ENCODE measurements around the gene EXOC6B. TPM values are rescaled to one million over a fixed set of nuclear protein-coding genes. Genes with fewer than 3 reads are reported as not detected.
A peak's percentile ranks its signal among the peaks of the same experiment; 100 is the strongest.

The EXOC6B gene
- total RNA-seq, 1 experiment from 2014 or later = 26.5 TPM

- no peak overlapping the region for H3K4me3 ChIP-seq
- H3K27ac ChIP-seq = no peak overlapping the region
- H3K27me3 ChIP-seq (replicated peaks) = no peaks in the 10 kb centered on the region
- no peak for DNase-seq (ENCODE audit: low read depth in 1 of 2, low spot score in 2 of 2)
- no peaks in the 10 kb centered on the region for H3K9me3 ChIP-seq (replicated peaks)
- H3K36me3 ChIP-seq = no peaks in the 10 kb centered on the region
- peaks cover 26% of the 10 kb centered on the region for H3K4me1 ChIP-seq (replicated peaks)
Measured at GRCh38 chr2:72723769-72724370, 102.0 kb downstream of the EXOC6B start.

GRCh38 chr2:72722492-72723070, 103.3 kb downstream of the EXOC6B start:
- Histone ChIP-seq H3K36me3 (no peaks in the 10 kb centered on the region), H3K27me3 (replicated peaks) (no peaks in the 10 kb centered on the region), H3K4me3 (no peak overlapping the region), H3K4me1 (replicated peaks) (peaks cover 30% of the 10 kb centered on the region), H3K27ac (peak overlapping the region; percentile 43), H3K9me3 (replicated peaks) (no peaks in the 10 kb centered on the region)
- peak; percentile 57 to 68 for DNase-seq (ENCODE audit: low read depth in 1 of 2, low spot score in 2 of 2)

- H3K27ac ChIP-seq = no peak overlapping the region
- no peak overlapping the region for H3K4me3 ChIP-seq
- H3K4me1 ChIP-seq (replicated peaks) = peaks cover 30% of the 10 kb centered on the region
- H3K9me3 ChIP-seq (replicated peaks) = no peaks in the 10 kb centered on the region
- no peaks in the 10 kb centered on the region for H3K27me3 ChIP-seq (replicated peaks)
- peaks cover 5% of the 10 kb centered on the region; the same call in 1 of the 2 replicates for H3K36me3 ChIP-seq
- peak in 1 of 2 experiments; percentile 10 for DNase-seq (ENCODE audit: low read depth in 1 of 2, low spot score in 2 of 2)
Measured at GRCh38 chr2:72719416-72719815, 106.4 kb downstream of the EXOC6B start.

- no peaks in the 10 kb centered on the region for H3K9me3 ChIP-seq (replicated peaks)
- no peak overlapping the region for H3K4me3 ChIP-seq
- peak in 1 of 2 experiments; percentile 28 for DNase-seq (ENCODE audit: low read depth in 1 of 2, low spot score in 2 of 2)
- peaks cover 5% of the 10 kb centered on the region; the same call in 1 of the 2 replicates for H3K36me3 ChIP-seq
- peaks cover 28% of the 10 kb centered on the region for H3K4me1 ChIP-seq (replicated peaks)
- no peaks in the 10 kb centered on the region for H3K27me3 ChIP-seq (replicated peaks)
- H3K27ac ChIP-seq = no peak overlapping the region
Measured at GRCh38 chr2:72718876-72719275, 107.0 kb downstream of the EXOC6B start.

- Histone ChIP-seq H3K9me3 (replicated peaks) (no peaks in the 10 kb centered on the region), H3K4me3 (no peak overlapping the region), H3K36me3 (peaks cover 5% of the 10 kb centered on the region; the same call in 1 of the 2 replicates), H3K4me1 (replicated peaks) (peaks cover 14% of the 10 kb centered on the region), H3K27ac (no peak overlapping the region), H3K27me3 (replicated peaks) (no peaks in the 10 kb centered on the region)
- no peak for DNase-seq (ENCODE audit: low read depth in 1 of 2, low spot score in 2 of 2)
Measured at GRCh38 chr2:72716601-72717000, 109.2 kb downstream of the EXOC6B start.

- no peak overlapping the region for H3K4me3 ChIP-seq
- H3K27ac ChIP-seq = no peak overlapping the region
- H3K27me3 ChIP-seq (replicated peaks) = no peaks in the 10 kb centered on the region
- no peaks in the 10 kb centered on the region for H3K9me3 ChIP-seq (replicated peaks)
- DNase-seq (ENCODE audit: low read depth in 1 of 2, low spot score in 2 of 2) = no peak
- peaks cover 5% of the 10 kb centered on the region for H3K4me1 ChIP-seq (replicated peaks)
- H3K36me3 ChIP-seq = peaks cover 5% of the 10 kb centered on the region; the same call in 1 of the 2 replicates
Measured at GRCh38 chr2:72713857-72714256, 112.0 kb downstream of the EXOC6B start.

GRCh38 chr2:72712977-72713376, 112.9 kb downstream of the EXOC6B start:
- Histone ChIP-seq H3K9me3 (replicated peaks) (no peaks in the 10 kb centered on the region; the same call in 1 of the 2 replicates), H3K27ac (no peak overlapping the region), H3K27me3 (replicated peaks) (no peaks in the 10 kb centered on the region), H3K4me1 (replicated peaks) (no peaks in the 10 kb centered on the region), H3K4me3 (no peak overlapping the region), H3K36me3 (peaks cover 5% of the 10 kb centered on the region; the same call in 1 of the 2 replicates)
- no peak for DNase-seq (ENCODE audit: low read depth in 1 of 2, low spot score in 2 of 2)

GRCh38 chr2:72712304-72712703, 113.5 kb downstream of the EXOC6B start:
- H3K4me3 ChIP-seq = no peak overlapping the region
- H3K36me3 ChIP-seq = peaks cover 5% of the 10 kb centered on the region; the same call in 1 of the 2 replicates

GRCh38 chr2:72710418-72711152, 115.2 kb downstream of the EXOC6B start:
- no peaks in the 10 kb centered on the region for H3K27me3 ChIP-seq (replicated peaks)
- DNase-seq (ENCODE audit: low read depth in 1 of 2, low spot score in 2 of 2) = no peak
- H3K27ac ChIP-seq = no peak overlapping the region
- no peaks in the 10 kb centered on the region for H3K36me3 ChIP-seq
- no peak overlapping the region for H3K4me3 ChIP-seq
- no peaks in the 10 kb centered on the region for H3K4me1 ChIP-seq (replicated peaks)
- H3K9me3 ChIP-seq (replicated peaks) = no peaks in the 10 kb centered on the region; the same call in 1 of the 2 replicates

More at GRCh38 chr2:72712304-72712703, 113.5 kb downstream of the EXOC6B start:
- DNase-seq (ENCODE audit: low read depth in 1 of 2, low spot score in 2 of 2) = no peak
- Histone ChIP-seq H3K27ac (no peak overlapping the region), H3K9me3 (replicated peaks) (no peaks in the 10 kb centered on the region; the same call in 1 of the 2 replicates), H3K4me1 (replicated peaks) (no peaks in the 10 kb centered on the region), H3K27me3 (replicated peaks) (no peaks in the 10 kb centered on the region)

- Histone ChIP-seq H3K36me3 (no peaks in the 10 kb centered on the region), H3K9me3 (replicated peaks) (no peaks in the 10 kb centered on the region; the same call in 1 of the 2 replicates), H3K27me3 (replicated peaks) (no peaks in the 10 kb centered on the region), H3K27ac (no peak overlapping the region), H3K4me3 (no peak overlapping the region), H3K4me1 (replicated peaks) (no peaks in the 10 kb centered on the region)
- DNase-seq (ENCODE audit: low read depth in 1 of 2, low spot score in 2 of 2) = no peak
Measured at GRCh38 chr2:72708236-72708635, 117.6 kb downstream of the EXOC6B start.

- Histone ChIP-seq H3K27me3 (replicated peaks) (no peaks in the 10 kb centered on the region), H3K36me3 (no peaks in the 10 kb centered on the region)
- no peak for DNase-seq (ENCODE audit: low read depth in 1 of 2, low spot score in 2 of 2)
Measured at GRCh38 chr2:72698300-72698699, 127.5 kb downstream of the EXOC6B start.

GRCh38 chr2:72696559-72696958, 129.3 kb downstream of the EXOC6B start:
- Histone ChIP-seq H3K4me1 (replicated peaks) (peaks cover 8% of the 10 kb centered on the region), H3K4me3 (no peak overlapping the region), H3K9me3 (replicated peaks) (no peaks in the 10 kb centered on the region), H3K36me3 (no peaks in the 10 kb centered on the region), H3K27me3 (replicated peaks) (no peaks in the 10 kb centered on the region), H3K27ac (no peak overlapping the region)
- no peak for DNase-seq (ENCODE audit: low read depth in 1 of 2, low spot score in 2 of 2)

More at GRCh38 chr2:72698300-72698699, 127.5 kb downstream of the EXOC6B start:
- Histone ChIP-seq H3K27ac (no peak overlapping the region), H3K9me3 (replicated peaks) (no peaks in the 10 kb centered on the region), H3K4me1 (replicated peaks) (peaks cover 8% of the 10 kb centered on the region), H3K4me3 (no peak overlapping the region)

- no peaks in the 10 kb centered on the region for H3K27me3 ChIP-seq (replicated peaks)
- H3K9me3 ChIP-seq (replicated peaks) = no peaks in the 10 kb centered on the region
- no peak for DNase-seq (ENCODE audit: low read depth in 1 of 2, low spot score in 2 of 2)
- no peak overlapping the region for H3K27ac ChIP-seq
- peaks cover 8% of the 10 kb centered on the region for H3K4me1 ChIP-seq (replicated peaks)
- H3K4me3 ChIP-seq = no peak overlapping the region
- H3K36me3 ChIP-seq = no peaks in the 10 kb centered on the region
Measured at GRCh38 chr2:72695676-72696075, 130.2 kb downstream of the EXOC6B start.

Data from SJSA1 (cell line).